ENCODE measurements around the gene LTBP3.

Gene LTBP3

GRCh38 chr11:65493367-65494176 is 64.6 kb downstream of the LTBP3 start:
- Histone ChIP-seq H3K9ac (ENCODE audit: low read depth, low read length) (no peak overlapping the region), H3K9me3 (ENCODE audit: control insufficient read depth, insufficient read depth, low read length) (no peaks in the 10 kb centered on the region), H3K4me1 (ENCODE audit: insufficient read depth, low read length) (peaks cover 61% of the 10 kb centered on the region), H3K36me3 (ENCODE audit: insufficient read depth, low read length) (no peaks in the 10 kb centered on the region)

- Histone ChIP-seq H3K4me1 (ENCODE audit: insufficient read depth, low read length) (peaks cover 68% of the 10 kb centered on the region), H3K9me3 (ENCODE audit: control insufficient read depth, insufficient read depth, low read length) (no peaks in the 10 kb centered on the region), H3K9ac (ENCODE audit: low read depth, low read length) (peak overlapping the region; percentile 9; the same call in 1 of the 2 replicates), H3K36me3 (ENCODE audit: insufficient read depth, low read length) (no peaks in the 10 kb centered on the region)
Observed at GRCh38 chr11:65492637-65493366, 65.4 kb downstream of the LTBP3 start.

- no peak overlapping the region for H3K9ac ChIP-seq (ENCODE audit: low read depth, low read length)
- no peaks in the 10 kb centered on the region for H3K9me3 ChIP-seq (ENCODE audit: control insufficient read depth, insufficient read depth, low read length)
- peaks cover 68% of the 10 kb centered on the region for H3K4me1 ChIP-seq (ENCODE audit: insufficient read depth, low read length)
- no peaks in the 10 kb centered on the region for H3K36me3 ChIP-seq (ENCODE audit: insufficient read depth, low read length)
Observed at GRCh38 chr11:65492387-65492636, 65.8 kb downstream of the LTBP3 start.

GRCh38 chr11:65491614-65492386 is 66.4 kb downstream of the LTBP3 start:
- Histone ChIP-seq H3K9me3 (ENCODE audit: control insufficient read depth, insufficient read depth, low read length) (no peaks in the 10 kb centered on the region), H3K9ac (ENCODE audit: low read depth, low read length) (no peak overlapping the region), H3K4me1 (ENCODE audit: insufficient read depth, low read length) (peaks cover 71% of the 10 kb centered on the region), H3K36me3 (ENCODE audit: insufficient read depth, low read length) (no peaks in the 10 kb centered on the region)

- Histone ChIP-seq H3K9me3 (ENCODE audit: control insufficient read depth, insufficient read depth, low read length) (no peaks in the 10 kb centered on the region), H3K9ac (ENCODE audit: low read depth, low read length) (no peak overlapping the region), H3K4me1 (ENCODE audit: insufficient read depth, low read length) (peaks cover 72% of the 10 kb centered on the region), H3K36me3 (ENCODE audit: insufficient read depth, low read length) (no peaks in the 10 kb centered on the region)
Observed at GRCh38 chr11:65491163-65491465, 67.0 kb downstream of the LTBP3 start.

- Histone ChIP-seq H3K4me1 (ENCODE audit: insufficient read depth, low read length) (peaks cover 80% of the 10 kb centered on the region), H3K9ac (ENCODE audit: low read depth, low read length) (peak overlapping the region; percentile 19; the same call in 1 of the 2 replicates), H3K36me3 (ENCODE audit: insufficient read depth, low read length) (no peaks in the 10 kb centered on the region), H3K9me3 (ENCODE audit: control insufficient read depth, insufficient read depth, low read length) (no peaks in the 10 kb centered on the region)
Observed at GRCh38 chr11:65489706-65490320, 68.3 kb downstream of the LTBP3 start.

- 0 out of 2 replicates have a peak overlapping the region, but pooled peaks have one; percentile 23 for H3K9ac ChIP-seq (ENCODE audit: low read depth, low read length)
- no peaks in the 10 kb centered on the region for H3K9me3 ChIP-seq (ENCODE audit: control insufficient read depth, insufficient read depth, low read length)
- peaks cover 77% of the 10 kb centered on the region for H3K4me1 ChIP-seq (ENCODE audit: insufficient read depth, low read length)
- no peaks in the 10 kb centered on the region for H3K36me3 ChIP-seq (ENCODE audit: insufficient read depth, low read length)
Observed at GRCh38 chr11:65489035-65489705, 69.0 kb downstream of the LTBP3 start.

Measured in ES-I3 (cell line).